Measurements from ENCODE around the gene TNPO1.
A peak's percentile ranks its signal among the peaks of the same experiment; 100 is the strongest.

Gene TNPO1

GRCh38 chr5:72817076-72817481 lies 618 bp downstream of the TNPO1 start:
- DNase-seq (ENCODE audit: low read depth, low spot score), result no peak
- peak overlapping the region; percentile 88 for H3K27ac ChIP-seq

- no peak for DNase-seq (ENCODE audit: low read depth, low spot score)
- H3K27ac ChIP-seq, result peak overlapping the region; percentile 88
Observed at GRCh38 chr5:72817671-72818266, 1.3 kb downstream of the TNPO1 start.

GRCh38 chr5:72818866-72819534 lies 2.5 kb downstream of the TNPO1 start:
- H3K27ac ChIP-seq, result peak overlapping the region; percentile 9
- no peak for DNase-seq (ENCODE audit: low read depth, low spot score)

GRCh38 chr5:72821776-72822175 lies 5.3 kb downstream of the TNPO1 start:
- no peak for DNase-seq (ENCODE audit: low read depth, low spot score)
- H3K27ac ChIP-seq, result peak overlapping the region; percentile 27

GRCh38 chr5:72822944-72823343 lies 6.5 kb downstream of the TNPO1 start:
- no peak for DNase-seq (ENCODE audit: low read depth, low spot score)
- no peak overlapping the region for H3K27ac ChIP-seq

- H3K27ac ChIP-seq, result no peak overlapping the region
- no peak for DNase-seq (ENCODE audit: low read depth, low spot score)
Observed at GRCh38 chr5:72829707-72830106, 13.2 kb downstream of the TNPO1 start.

- DNase-seq (ENCODE audit: low read depth, low spot score), result no peak
- no peak overlapping the region for H3K27ac ChIP-seq
Observed at GRCh38 chr5:72830362-72830761, 13.9 kb downstream of the TNPO1 start.

- H3K27ac ChIP-seq, result no peak overlapping the region
- DNase-seq (ENCODE audit: low read depth, low spot score), result no peak
Observed at GRCh38 chr5:72831685-72832084, 15.2 kb downstream of the TNPO1 start.

- no peak overlapping the region for H3K27ac ChIP-seq
- no peak for DNase-seq (ENCODE audit: low read depth, low spot score)
Observed at GRCh38 chr5:72834924-72835323, 18.5 kb downstream of the TNPO1 start.

- DNase-seq (ENCODE audit: low read depth, low spot score), result no peak
- H3K27ac ChIP-seq, result no peak overlapping the region
Observed at GRCh38 chr5:72835633-72836032, 19.2 kb downstream of the TNPO1 start.

- H3K27ac ChIP-seq, result no peak overlapping the region
- DNase-seq (ENCODE audit: low read depth, low spot score), result no peak
Observed at GRCh38 chr5:72836810-72837209, 20.3 kb downstream of the TNPO1 start.

GRCh38 chr5:72837524-72838096 lies 21.1 kb downstream of the TNPO1 start:
- no peak overlapping the region for H3K27ac ChIP-seq
- DNase-seq (ENCODE audit: low read depth, low spot score), result no peak

GRCh38 chr5:72840041-72840440 lies 23.6 kb downstream of the TNPO1 start:
- H3K27ac ChIP-seq, result no peak overlapping the region
- DNase-seq (ENCODE audit: low read depth, low spot score), result no peak

GRCh38 chr5:72841756-72842535 lies 25.5 kb downstream of the TNPO1 start:
- no peak for DNase-seq (ENCODE audit: low read depth, low spot score)
- H3K27ac ChIP-seq, result peak overlapping the region; percentile 29

GRCh38 chr5:72842816-72843215 lies 26.4 kb downstream of the TNPO1 start:
- peak overlapping the region; percentile 29 for H3K27ac ChIP-seq
- DNase-seq (ENCODE audit: low read depth, low spot score), result peak; percentile 26

- no peak for DNase-seq (ENCODE audit: low read depth, low spot score)
- H3K27ac ChIP-seq, result no peak overlapping the region
Observed at GRCh38 chr5:72844218-72844603, 27.8 kb downstream of the TNPO1 start.

GRCh38 chr5:72845889-72846288 lies 29.4 kb downstream of the TNPO1 start:
- no peak overlapping the region for H3K27ac ChIP-seq
- DNase-seq (ENCODE audit: low read depth, low spot score), result no peak

GRCh38 chr5:72846483-72846882 lies 30.0 kb downstream of the TNPO1 start:
- no peak for DNase-seq (ENCODE audit: low read depth, low spot score)
- H3K27ac ChIP-seq, result no peak overlapping the region

GRCh38 chr5:72847439-72847838 lies 31.0 kb downstream of the TNPO1 start:
- H3K27ac ChIP-seq, result peak overlapping the region; percentile 74
- DNase-seq (ENCODE audit: low read depth, low spot score), result no peak

GRCh38 chr5:72847989-72848473 lies 31.6 kb downstream of the TNPO1 start:
- DNase-seq (ENCODE audit: low read depth, low spot score), result peak; percentile 59

More at GRCh38 chr5:72847989-72848473, 31.6 kb downstream of the TNPO1 start:
- H3K27ac ChIP-seq, result peak overlapping the region; percentile 74

All from epithelial cell of prostate (primary cell).